ENCODE measurements around the gene MYL1.

DNA sequence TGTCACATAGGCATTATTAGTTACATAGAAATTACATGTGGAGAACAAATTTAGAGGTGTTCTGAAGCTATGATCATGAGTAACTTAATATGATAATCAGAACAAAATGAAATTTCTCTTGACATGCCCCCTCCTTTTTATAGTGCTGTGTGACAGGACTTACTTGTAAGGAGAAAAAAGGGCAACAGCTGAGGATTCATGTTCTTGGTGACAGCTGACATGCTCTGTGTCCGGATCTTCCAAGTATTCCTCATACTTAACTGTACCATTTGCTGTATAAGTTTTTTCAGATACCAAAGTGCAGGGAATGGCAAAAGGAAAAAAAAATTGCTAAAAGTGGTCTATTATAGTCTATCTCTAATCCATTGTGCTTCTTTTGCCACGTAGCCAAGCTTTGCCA, 3.5 kb upstream of the MYL1 start:
- TF ChIP-seq, protein P1, sequence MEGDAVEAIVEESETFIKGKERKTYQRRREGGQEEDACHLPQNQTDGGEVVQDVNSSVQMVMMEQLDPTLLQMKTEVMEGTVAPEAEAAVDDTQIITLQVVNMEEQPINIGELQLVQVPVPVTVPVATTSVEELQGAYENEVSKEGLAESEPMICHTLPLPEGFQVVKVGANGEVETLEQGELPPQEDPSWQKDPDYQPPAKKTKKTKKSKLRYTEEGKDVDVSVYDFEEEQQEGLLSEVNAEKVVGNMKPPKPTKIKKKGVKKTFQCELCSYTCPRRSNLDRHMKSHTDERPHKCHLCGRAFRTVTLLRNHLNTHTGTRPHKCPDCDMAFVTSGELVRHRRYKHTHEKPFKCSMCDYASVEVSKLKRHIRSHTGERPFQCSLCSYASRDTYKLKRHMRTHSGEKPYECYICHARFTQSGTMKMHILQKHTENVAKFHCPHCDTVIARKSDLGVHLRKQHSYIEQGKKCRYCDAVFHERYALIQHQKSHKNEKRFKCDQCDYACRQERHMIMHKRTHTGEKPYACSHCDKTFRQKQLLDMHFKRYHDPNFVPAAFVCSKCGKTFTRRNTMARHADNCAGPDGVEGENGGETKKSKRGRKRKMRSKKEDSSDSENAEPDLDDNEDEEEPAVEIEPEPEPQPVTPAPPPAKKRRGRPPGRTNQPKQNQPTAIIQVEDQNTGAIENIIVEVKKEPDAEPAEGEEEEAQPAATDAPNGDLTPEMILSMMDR (conservative IDR thresholded peaks at IDR 0.05) = no peak
- no peak for TF ChIP-seq EZH2 (IDR thresholded peaks at IDR 0.05; ENCODE audit: low read depth)
